Mesothelial cell of epicardium (in vitro differentiated cells): ENCODE measurements around the gene TLR9. TPM values are rescaled to one million over a fixed set of nuclear protein-coding genes. Genes with fewer than 3 reads are reported as not detected.

Experiments
- DNase-seq, 2 experiments: peaks; one replicate each; pipeline ENCODE4 v3.0.0; 2021; ENCODE audit warnings: low spot score in 2 of 2; ENCODE audit not compliant: unreplicated experiment in 2 of 2
- H3K27ac Mint-ChIP-seq: 2 replicates; pipeline ENCODE4 v1.8.0; 2021; ENCODE audit warnings: mixed read lengths
- H3K27me3 Mint-ChIP-seq: 2 replicates; pipeline ENCODE4 v1.8.0; 2021; ENCODE audit warnings: low read depth, mixed read lengths
- H3K36me3 Mint-ChIP-seq: 2 replicates; pipeline ENCODE4 v1.8.0; 2021; ENCODE audit warnings: mixed read lengths
- H3K4me1 Mint-ChIP-seq: 2 replicates; pipeline ENCODE4 v1.8.0; 2021; ENCODE audit warnings: mixed read lengths
- H3K4me3 Mint-ChIP-seq: 2 replicates; pipeline ENCODE4 v1.8.0; 2021; ENCODE audit warnings: mild to moderate bottlenecking, moderate library complexity, mixed read lengths
- H3K9me3 Mint-ChIP-seq: 2 replicates; pipeline ENCODE4 v1.8.0; 2021; ENCODE audit warnings: mixed read lengths
- total RNA-seq: library from RNA; stranded (reverse); gene quantifications from 3 replicates; pipeline ENCODE4 v1.2.1, GENCODE V29; 2021
- TF ChIP-seq, protein P1 (sequence below): fragments of 200-600 bp; sonication (generic); IDR thresholded peaks from one replicate; pipeline ENCODE4 v1.5.0; 2021; ENCODE audit warnings: antibody characterized with exemption; ENCODE audit not compliant: unreplicated experiment

Gene TLR9
- total RNA-seq, 1 donor from 2014 or later, result 0.16 TPM

DNA sequence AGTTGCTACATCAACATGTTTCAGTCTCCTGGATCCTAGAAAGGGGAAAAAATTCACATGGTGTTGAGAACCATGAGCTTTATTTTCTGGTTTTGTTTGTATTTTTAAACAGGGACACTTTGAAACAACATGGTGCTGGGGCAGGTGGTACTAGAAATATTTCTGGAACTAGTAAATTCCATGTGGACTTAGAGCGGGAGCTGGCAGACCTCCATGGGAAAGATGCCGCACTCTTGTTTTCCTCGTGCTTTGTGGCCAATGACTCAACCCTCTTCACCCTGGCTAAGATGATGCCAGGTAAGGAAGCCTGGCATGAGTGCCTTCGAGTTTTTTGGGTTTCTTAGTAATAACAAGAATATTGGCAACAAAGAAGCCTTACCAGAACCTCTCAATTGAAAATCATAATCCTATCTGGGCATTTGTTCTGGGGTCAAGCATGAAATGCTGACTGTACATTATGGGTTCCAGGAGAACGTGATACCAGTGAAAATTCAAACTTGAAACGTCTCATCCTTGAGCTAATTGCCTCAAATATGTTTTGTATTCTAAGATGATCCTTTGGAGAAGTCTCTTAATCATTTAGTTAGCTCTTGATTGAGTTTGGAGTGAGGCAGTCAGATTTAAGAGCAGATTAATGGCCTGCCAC, 19.6 kb downstream of the TLR9 start:
- H3K4me1 Mint-ChIP-seq, result no peaks in the 10 kb centered on the region
- no peak for DNase-seq
- H3K27me3 Mint-ChIP-seq, result no peaks in the 10 kb centered on the region
- no peak overlapping the region for H3K27ac Mint-ChIP-seq
- TF ChIP-seq, protein P1, sequence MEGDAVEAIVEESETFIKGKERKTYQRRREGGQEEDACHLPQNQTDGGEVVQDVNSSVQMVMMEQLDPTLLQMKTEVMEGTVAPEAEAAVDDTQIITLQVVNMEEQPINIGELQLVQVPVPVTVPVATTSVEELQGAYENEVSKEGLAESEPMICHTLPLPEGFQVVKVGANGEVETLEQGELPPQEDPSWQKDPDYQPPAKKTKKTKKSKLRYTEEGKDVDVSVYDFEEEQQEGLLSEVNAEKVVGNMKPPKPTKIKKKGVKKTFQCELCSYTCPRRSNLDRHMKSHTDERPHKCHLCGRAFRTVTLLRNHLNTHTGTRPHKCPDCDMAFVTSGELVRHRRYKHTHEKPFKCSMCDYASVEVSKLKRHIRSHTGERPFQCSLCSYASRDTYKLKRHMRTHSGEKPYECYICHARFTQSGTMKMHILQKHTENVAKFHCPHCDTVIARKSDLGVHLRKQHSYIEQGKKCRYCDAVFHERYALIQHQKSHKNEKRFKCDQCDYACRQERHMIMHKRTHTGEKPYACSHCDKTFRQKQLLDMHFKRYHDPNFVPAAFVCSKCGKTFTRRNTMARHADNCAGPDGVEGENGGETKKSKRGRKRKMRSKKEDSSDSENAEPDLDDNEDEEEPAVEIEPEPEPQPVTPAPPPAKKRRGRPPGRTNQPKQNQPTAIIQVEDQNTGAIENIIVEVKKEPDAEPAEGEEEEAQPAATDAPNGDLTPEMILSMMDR, result no peak
- no peak overlapping the region for H3K4me3 Mint-ChIP-seq
- H3K9me3 Mint-ChIP-seq, result peaks cover 3% of the 10 kb centered on the region
- peaks cover 72% of the 10 kb centered on the region for H3K36me3 Mint-ChIP-seq

DNA sequence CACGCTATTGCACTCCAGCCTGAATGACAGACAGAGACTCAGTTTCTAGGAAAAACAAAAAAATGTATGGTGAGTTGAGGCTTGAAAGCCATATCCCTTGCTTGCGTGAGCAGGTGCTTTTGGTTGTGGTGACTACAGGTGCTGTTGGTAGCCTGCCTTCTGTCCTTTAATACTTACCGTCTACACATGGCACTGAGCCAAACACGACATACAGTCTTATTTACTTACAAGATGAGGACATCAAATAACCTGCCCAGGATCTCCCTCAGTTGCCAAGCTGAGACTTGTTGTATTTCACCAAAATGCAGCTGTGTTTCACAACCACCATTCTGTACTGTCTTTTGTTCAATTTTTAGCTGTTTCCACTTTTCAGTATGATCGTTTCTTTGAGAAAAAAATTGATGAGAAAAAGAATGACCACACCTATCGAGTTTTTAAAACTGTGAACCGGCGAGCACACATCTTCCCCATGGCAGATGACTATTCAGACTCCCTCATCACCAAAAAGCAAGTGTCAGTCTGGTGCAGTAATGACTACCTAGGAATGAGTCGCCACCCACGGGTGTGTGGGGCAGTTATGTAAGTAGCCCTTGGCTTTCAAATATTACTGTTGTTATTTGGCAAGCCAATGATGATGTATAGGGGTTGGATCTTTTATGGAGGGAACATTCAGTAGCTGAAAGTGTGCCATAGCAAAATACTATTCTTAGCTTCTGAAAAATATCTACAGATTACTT, 20.9 kb downstream of the TLR9 start:
- Mint-ChIP-seq H3K4me1 (peaks cover 2% of the 10 kb centered on the region), H3K9me3 (peaks cover 3% of the 10 kb centered on the region), H3K36me3 (peaks cover 67% of the 10 kb centered on the region), H3K4me3 (no peak overlapping the region), H3K27me3 (no peaks in the 10 kb centered on the region), H3K27ac (no peak overlapping the region)
- no peak for DNase-seq
- TF ChIP-seq, protein P1, result no peak

DNA sequence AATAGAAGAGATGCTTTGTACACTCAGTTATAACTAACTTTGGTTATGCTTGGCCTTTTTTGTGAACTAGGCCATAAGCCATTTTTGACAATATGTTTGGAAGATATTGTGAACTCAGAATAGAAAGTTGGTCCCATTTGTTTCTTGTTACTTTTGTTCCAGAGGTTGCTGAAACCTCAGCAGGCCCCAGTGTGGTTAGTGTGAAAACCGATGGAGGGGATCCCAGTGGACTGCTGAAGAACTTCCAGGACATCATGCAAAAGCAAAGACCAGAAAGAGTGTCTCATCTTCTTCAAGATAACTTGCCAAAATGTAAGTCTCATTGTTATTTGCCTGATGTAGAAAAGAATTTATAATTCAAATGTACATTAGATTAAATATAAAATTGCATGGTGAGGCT, 21.7 kb downstream of the TLR9 start:
- Mint-ChIP-seq H3K4me1 (peaks cover 10% of the 10 kb centered on the region), H3K4me3 (no peak overlapping the region), H3K27me3 (no peaks in the 10 kb centered on the region), H3K9me3 (peaks cover 3% of the 10 kb centered on the region), H3K36me3 (peaks cover 64% of the 10 kb centered on the region), H3K27ac (no peak overlapping the region)
- DNase-seq, result no peak
- TF ChIP-seq, protein P1, result no peak

DNA sequence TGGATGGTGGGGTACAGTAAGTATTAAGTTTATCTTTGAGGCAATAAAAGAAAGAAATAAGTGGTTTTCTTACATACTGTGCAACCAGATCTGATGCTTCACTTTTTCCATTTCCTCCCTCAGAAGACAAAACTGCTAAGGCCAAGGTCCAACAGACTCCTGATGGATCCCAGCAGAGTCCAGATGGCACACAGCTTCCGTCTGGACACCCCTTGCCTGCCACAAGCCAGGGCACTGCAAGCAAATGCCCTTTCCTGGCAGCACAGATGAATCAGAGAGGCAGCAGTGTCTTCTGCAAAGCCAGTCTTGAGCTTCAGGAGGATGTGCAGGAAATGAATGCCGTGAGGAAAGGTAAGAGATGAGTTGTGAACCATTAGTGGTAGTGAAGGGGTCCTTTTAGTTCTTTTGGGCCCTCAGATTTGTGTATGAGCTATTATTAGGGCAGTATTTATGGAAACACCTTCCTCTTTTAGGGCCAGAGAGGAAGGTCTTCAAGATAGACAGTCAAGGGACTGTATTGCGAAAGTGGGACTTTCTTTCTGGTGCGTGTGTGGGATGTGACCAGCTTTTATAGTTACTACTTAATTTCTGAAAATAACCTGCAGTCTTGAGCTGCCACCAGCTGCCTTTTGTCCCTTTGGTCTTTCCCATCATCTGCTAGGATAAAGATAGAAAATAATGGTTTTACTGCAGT, 22.9 kb downstream of the TLR9 start:
- Mint-ChIP-seq H3K4me1 (peaks cover 15% of the 10 kb centered on the region), H3K36me3 (peaks cover 52% of the 10 kb centered on the region), H3K4me3 (no peak overlapping the region), H3K9me3 (peaks cover 3% of the 10 kb centered on the region), H3K27ac (no peak overlapping the region), H3K27me3 (no peaks in the 10 kb centered on the region)
- DNase-seq, result no peak
- TF ChIP-seq, protein P1, result no peak

DNA sequence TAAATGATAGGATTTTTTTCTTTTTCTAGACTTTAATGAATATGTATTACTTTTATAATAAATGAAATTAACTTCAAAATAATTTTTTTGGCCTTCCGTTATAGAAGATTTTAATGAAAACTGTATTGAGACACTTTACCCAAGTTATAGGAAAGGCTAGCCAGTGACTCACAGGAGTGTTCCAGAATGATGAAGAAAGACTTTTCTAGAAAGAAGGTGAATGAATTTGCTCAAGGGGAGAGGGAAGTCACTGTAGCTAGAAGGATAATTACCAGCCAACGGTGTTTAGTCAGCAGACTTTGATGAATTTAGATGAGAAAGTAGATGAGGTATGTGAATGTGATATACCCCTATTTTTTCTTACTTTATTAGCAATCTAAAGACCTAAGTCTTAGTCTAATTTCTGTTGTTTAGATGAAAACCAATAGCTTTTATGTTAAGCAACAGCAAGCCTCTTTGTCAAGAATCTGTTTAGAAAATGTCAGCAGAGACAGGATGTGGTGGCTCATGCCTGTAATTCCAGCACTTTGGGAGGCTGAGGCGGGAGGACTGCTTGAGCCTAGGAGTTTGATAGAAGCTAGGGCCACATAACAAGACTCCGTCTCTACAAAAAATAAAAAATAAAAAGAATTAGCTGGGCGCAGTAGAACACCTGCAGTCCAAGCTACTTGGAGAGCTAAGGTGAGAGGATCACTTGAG, 24.3 kb downstream of the TLR9 start:
- Mint-ChIP-seq H3K36me3 (peaks cover 42% of the 10 kb centered on the region), H3K27me3 (no peaks in the 10 kb centered on the region), H3K4me1 (peaks cover 23% of the 10 kb centered on the region), H3K27ac (no peak overlapping the region), H3K4me3 (no peak overlapping the region), H3K9me3 (peaks cover 3% of the 10 kb centered on the region)
- TF ChIP-seq, protein P1, result no peak
- DNase-seq, result no peak
